IMR-90 (cell line): ENCODE measurements around the gene MSLN. TPM values are rescaled to one million over a fixed set of nuclear protein-coding genes. Genes with fewer than 3 reads are reported as not detected.

Source experiments
- ATAC-seq: fragments of 200-7000 bp; cut with Tn5 transposase; 2 replicates; pipeline ENCODE4 v1.9.1; 2020; ENCODE audit warnings: low read depth, mild to moderate bottlenecking, moderate library complexity
- BruUV-seq: library from RNA; stranded (reverse); fragments of 400-500 nt; replicated peaks from 2 replicates; lab custom pipeline; 2021; lab: Mats Ljungman, UMichigan
- CTCF ChIA-PET: fragments of 300-600 bp; formaldehyde crosslinking; extraction: SDS; loops from one replicate; lab custom pipeline; 2021; ENCODE audit warnings: antibody characterized with exemption; lab: Yijun Ruan, JAX
- POLR2A ChIA-PET: fragments of 300-600 bp; sonication (Branson Sonifier 250); formaldehyde crosslinking; loops from one replicate; lab custom pipeline; 2022; ENCODE audit warnings: antibody characterized with exemption; ENCODE audit not compliant: unreplicated experiment; lab: Charles Lee
- DNase-seq: peaks from one replicate; pipeline ENCODE4 v3.0.0; 2013
- H2AFZ ChIP-seq: replicated peaks from 2 replicates; pipeline ENCODE3; 2013; ENCODE audit warnings: low read length, mild to moderate bottlenecking; ENCODE audit not compliant: poor library complexity
- H2AK5ac ChIP-seq: 2 replicates; pipeline ENCODE4 v1.6.1; 2013; ENCODE audit warnings: low read depth, low read length, inconsistent platforms
- H2AK9ac ChIP-seq: replicated peaks from 2 replicates; pipeline ENCODE3; 2013; ENCODE audit warnings: mild to moderate bottlenecking, low read depth, low read length, moderate library complexity; ENCODE audit not compliant: poor library complexity
- H2BK120ac ChIP-seq: 2 replicates; pipeline ENCODE4 v1.6.1; 2013; ENCODE audit warnings: low read depth, low read length, inconsistent platforms
- H2BK15ac ChIP-seq: 3 replicates; pipeline ENCODE4 v1.6.1; 2013; ENCODE audit warnings: low read depth, low read length, inconsistent platforms
- H2BK20ac ChIP-seq: 2 replicates; pipeline ENCODE4 v1.6.1; 2013; ENCODE audit warnings: low read depth, mild to moderate bottlenecking, inconsistent platforms, low read length, moderate library complexity
- H2BK5ac ChIP-seq: 2 replicates; pipeline ENCODE4 v1.6.1; 2013; ENCODE audit warnings: mild to moderate bottlenecking, low read depth, low read length, inconsistent platforms; ENCODE audit not compliant: poor library complexity, severe bottlenecking
- H3K14ac ChIP-seq: replicated peaks from 2 replicates; pipeline ENCODE4 v1.6.1; 2013; ENCODE audit warnings: low read depth, low read length, inconsistent platforms
- H3K18ac ChIP-seq: 2 replicates; pipeline ENCODE4 v1.6.1; 2013; ENCODE audit warnings: low read depth, low read length, control low read depth
- H3K23ac ChIP-seq: 2 replicates; pipeline ENCODE4 v1.6.1; 2013; ENCODE audit warnings: low read depth, low read length, inconsistent platforms
- H3K27ac ChIP-seq: 2 replicates; pipeline ENCODE4 v1.5.1; 2013; ENCODE audit warnings: mild to moderate bottlenecking, control low read depth, low read length; ENCODE audit not compliant: insufficient read depth
- H3K27me3 ChIP-seq: 2 replicates; pipeline ENCODE4 v1.6.1; 2013; ENCODE audit warnings: low read length; ENCODE audit not compliant: control insufficient read depth, insufficient read depth
- H3K36me3 ChIP-seq: 2 replicates; pipeline ENCODE4 v1.6.1; 2013; ENCODE audit warnings: low read length, mixed read lengths; ENCODE audit not compliant: control insufficient read depth, insufficient read depth
- H3K4ac ChIP-seq: 2 replicates; pipeline ENCODE4 v1.6.1; 2013; ENCODE audit warnings: low read depth, low read length, inconsistent platforms
- H3K4me1 ChIP-seq: 2 replicates; pipeline ENCODE4 v1.6.1; 2013; ENCODE audit warnings: low read length, mixed read lengths; ENCODE audit not compliant: control insufficient read depth, insufficient read depth
- H3K4me2 ChIP-seq: 2 replicates; pipeline ENCODE4 v1.6.1; 2013; ENCODE audit warnings: low read depth, mild to moderate bottlenecking, control low read depth, low read length, moderate library complexity
- H3K4me3 ChIP-seq: 2 replicates; pipeline ENCODE4 v1.5.1; 2013; ENCODE audit warnings: low read depth, mild to moderate bottlenecking, control low read depth, low read length, moderate library complexity; ENCODE audit not compliant: insufficient read depth
- H3K56ac ChIP-seq: 2 replicates; pipeline ENCODE4 v1.6.1; 2013; ENCODE audit warnings: low read length, inconsistent platforms; ENCODE audit not compliant: insufficient read depth; ENCODE audit errors: extremely low read depth
- H3K79me1 ChIP-seq, 2 experiments: 2 replicates each; pipeline ENCODE4 v1.6.1; 2013; ENCODE audit warnings: low read length in 2 of 2, inconsistent platforms in 1 of 2, low read depth in 1 of 2
- H3K9ac ChIP-seq: 2 replicates; pipeline ENCODE4 v1.6.1; 2013; ENCODE audit warnings: low read depth, low read length, control low read depth
- H3K9me1 ChIP-seq: 2 replicates; pipeline ENCODE4 v1.6.1; 2013; ENCODE audit warnings: low read length, inconsistent platforms; ENCODE audit not compliant: insufficient read depth
- H3K9me3 ChIP-seq: 2 replicates; pipeline ENCODE4 v1.6.1; 2013; ENCODE audit warnings: low read length; ENCODE audit not compliant: control insufficient read depth, insufficient read depth
- H4K20me1 ChIP-seq: 2 replicates; pipeline ENCODE4 v1.6.1; 2013; ENCODE audit warnings: low read length, inconsistent platforms; ENCODE audit not compliant: insufficient read depth
- H4K5ac ChIP-seq: 2 replicates; pipeline ENCODE4 v1.6.1; 2013; ENCODE audit warnings: mild to moderate bottlenecking, low read depth, low read length, control low read depth
- H4K8ac ChIP-seq, 2 experiments: 2 replicates each; pipeline ENCODE4 v1.6.1; 2013; ENCODE audit warnings: low read depth in 2 of 2, low read length in 2 of 2, control low read depth in 1 of 2, inconsistent platforms in 1 of 2
- H4K91ac ChIP-seq: 2 replicates; pipeline ENCODE4 v1.6.1; 2013; ENCODE audit warnings: low read depth, low read length, inconsistent platforms; ENCODE audit not compliant: insufficient read depth
- CTCF ChIP-seq: conservative IDR thresholded peaks from 2 replicates; pipeline ENCODE4 v1.5.1; 2012; ENCODE audit warnings: mild to moderate bottlenecking, low read depth, low read length, improper control_type of control experiment
- FOS ChIP-seq: fragments of 150-350 bp; IDR thresholded peaks from 2 replicates; pipeline ENCODE4 v1.6.1; 2016; ENCODE audit warnings: low read depth, low read length
- MAFK ChIP-seq: IDR thresholded peaks from 2 replicates; pipeline ENCODE4 v1.6.1; 2012; ENCODE audit warnings: low read depth, low read length, improper control_type of control experiment
- MXI1 ChIP-seq: IDR thresholded peaks from 2 replicates; pipeline ENCODE4 v1.6.1; 2012; ENCODE audit warnings: low read depth, mild to moderate bottlenecking, low read length, moderate library complexity, borderline replicate concordance
- POLR2A ChIP-seq: IDR thresholded peaks from 2 replicates; pipeline ENCODE4 v1.6.1; 2012; ENCODE audit warnings: mild to moderate bottlenecking, low read depth, low read length
- RAD21 ChIP-seq: IDR thresholded peaks from 2 replicates; pipeline ENCODE4 v1.6.1; 2012; ENCODE audit warnings: low read length, improper control_type of control experiment
- RCOR1 ChIP-seq: IDR thresholded peaks from 2 replicates; pipeline ENCODE4 v1.6.1; 2012; ENCODE audit warnings: mild to moderate bottlenecking, low read length, improper control_type of control experiment; ENCODE audit not compliant: insufficient replicate concordance
- WGBS, 2 experiments: methylation state at CpG; one replicate each; pipeline versions ENCODE4 v1.1.5 to v1.1.7; 2013; ENCODE audit warnings: missing lambda C conversion rate in 2 of 2; ENCODE audit not compliant: insufficient read length in 1 of 2; ENCODE audit errors: extremely low coverage in 2 of 2; 5-methylcytosine and 5-hydroxymethylcytosine counted together
- dilution Hi-C: fragments of 300-500 bp; cut with HindIII; formaldehyde crosslinking; loops from one replicate; pipeline ENCODE4 v1.14.3; 2018; ENCODE audit warnings: low sequenced_read_pairs; ENCODE audit not compliant: unreplicated experiment
- in situ Hi-C: fragments of 300-500 bp; cut with MboI; formaldehyde crosslinking; loops from 3 replicates; pipeline ENCODE4 v1.14.3; 2019; ENCODE audit warnings: low sequenced_read_pairs, inconsistent platforms, mixed read lengths
- intact Hi-C: fragments of 100-400 bp; cut with micrococcal nuclease; formaldehyde crosslinking; loops from 2 replicates; pipeline ENCODE4 v1.10.0; 2022
- polyA plus RNA-seq, 3 experiments: library from polyadenylated mRNA; depleted of rRNA; stranded (reverse); fragments of >200 nt; gene quantifications; 2 replicates each; pipeline ENCODE4 v1.2.3, GENCODE V29; 2012; ENCODE audit warnings: low replicate concordance in 1 of 3
- total RNA-seq: library from RNA; depleted of rRNA; stranded (reverse); fragments of >200 nt; gene quantifications from 2 replicates; pipeline ENCODE4 v1.2.3, GENCODE V29; 2012

The MSLN gene
- total and polyA plus RNA-seq, 2 of the 4 experiments (the other 2 are of a cell fraction): 0.14 TPM; not detected in 1

GRCh38 chr16:719815-720446 is 40.6 kb upstream of the MSLN start:
- CTCF ChIA-PET: interaction anchor here (0.6 kb wide), 1 partner anchor 8 kb away, joined by 3 read pairs; no protein-coding TSS in a partner anchor

More at GRCh38 chr16:719815-720446, 40.6 kb upstream of the MSLN start:
- H4K8ac ChIP-seq: peak overlapping the region in 1 of 2 experiments; percentile 94; a peak in 2 of 4 replicates
- WGBS, 2 experiments: 10% methylated on average over 2 of the region's 16 CpGs; no CpG with 5 or more reads in 1 of the 2 experiments
- peak overlapping the region; percentile 92 for H2AK9ac ChIP-seq
- intact Hi-C loops (no loop called here), in situ Hi-C loops (loop anchor here (25.0 kb wide), 1 partner anchor 342 kb away; the partner anchor contains the start of gene SSTR5), dilution Hi-C loops (no loop called here)
- peak overlapping the region; percentile 28; the same call in 1 of the 2 replicates for H3K23ac ChIP-seq
- no TSS peak for BruUV-seq
- no peak overlapping the region for H2BK15ac ChIP-seq
- H3K27me3 ChIP-seq: no peaks in the 10 kb centered on the region
- peak overlapping the region; percentile 83 for H3K4ac ChIP-seq
- H2BK20ac ChIP-seq: no peak overlapping the region
- H3K14ac ChIP-seq: no peak overlapping the region
- peaks cover 1% of the 10 kb centered on the region; the same call in 1 of the 2 replicates for H3K36me3 ChIP-seq
- H3K27ac ChIP-seq: peak overlapping the region; percentile 16
- TF ChIP-seq RCOR1 (no peak), POLR2A (no peak), RAD21 (no peak), MAFK (no peak), FOS (no peak), MXI1 (no peak), CTCF (peak; percentile 23)
- ATAC-seq: no peak
- H3K4me1 ChIP-seq: peaks cover 17% of the 10 kb centered on the region
- peak overlapping the region; percentile 68 for H3K4me2 ChIP-seq
- POLR2A ChIA-PET: interaction anchor here (0.5 kb wide), 1 partner anchor 10 kb away, joined by 4 read pairs; no protein-coding TSS in a partner anchor
- no peak overlapping the region for H4K91ac ChIP-seq
- H3K9ac ChIP-seq: peak overlapping the region; percentile 79; the same call in 1 of the 2 replicates
- no peak for DNase-seq
- no peaks in the 10 kb centered on the region for H3K9me1 ChIP-seq
- H4K20me1 ChIP-seq: peaks cover 7% of the 10 kb centered on the region
- H2AK5ac ChIP-seq: peak overlapping the region; percentile 25
- no peaks in the 10 kb centered on the region for H3K9me3 ChIP-seq
- no peak overlapping the region for H3K56ac ChIP-seq
- no peak overlapping the region for H3K18ac ChIP-seq
- peak overlapping the region; percentile 93 for H2BK5ac ChIP-seq
- peak overlapping the region; percentile 96 for H2AFZ ChIP-seq
- peak overlapping the region; percentile 8; the same call in 1 of the 2 replicates for H4K5ac ChIP-seq
- H2BK120ac ChIP-seq: no peak overlapping the region
- H3K79me1 ChIP-seq: peaks cover 13 to 23% of the 10 kb centered on the region in 2 experiments
- peak overlapping the region; percentile 98 for H3K4me3 ChIP-seq
